Suprapubic skin (tissue), 4 donors: ENCODE measurements around the gene SDC4. TPM values are rescaled to one million over a fixed set of nuclear protein-coding genes. Genes with fewer than 3 reads are reported as not detected.

ENCODE experiments used
- DNase-seq, 2 donors: peaks; one replicate each; pipeline ENCODE4 v3.0.0-alpha.2; 2019; ENCODE audit warnings: low spot score in 2 of 2
- H3K27ac ChIP-seq: fragments of 200-600 bp; sonication (generic); one replicate; pipeline ENCODE4 v1.5.1; 2019
- H3K27me3 ChIP-seq: fragments of 200-600 bp; sonication (generic); one replicate; pipeline ENCODE4 v1.5.1; 2019
- H3K36me3 ChIP-seq: fragments of 200-600 bp; sonication (generic); one replicate; pipeline ENCODE4 v1.5.1; 2019
- H3K4me1 ChIP-seq: fragments of 200-600 bp; sonication (generic); one replicate; pipeline ENCODE4 v1.5.1; 2019
- H3K4me3 ChIP-seq: fragments of 200-600 bp; sonication (generic); one replicate; pipeline ENCODE4 v1.5.1; 2019; ENCODE audit warnings: mild to moderate bottlenecking
- H3K9me3 ChIP-seq: fragments of 200-600 bp; sonication (generic); one replicate; pipeline ENCODE4 v1.5.1; 2019
- CTCF ChIP-seq, 2 donors: fragments of 200-600 bp in 1 of 2; fragments of 450-650 bp in 1 of 2; sonication (generic) in 1 of 2; IDR thresholded peaks; one replicate each; pipeline ENCODE4 v1.5.1; 2016 to 2019; ENCODE audit warnings: antibody characterized with exemption in 2 of 2, mild to moderate bottlenecking in 1 of 2, moderate library complexity in 1 of 2
- EP300 ChIP-seq: sonication (generic); formaldehyde crosslinking; IDR thresholded peaks from one replicate; pipeline ENCODE4 v1.6.1; 2017; ENCODE audit warnings: antibody characterized with exemption
- POLR2A ChIP-seq, 2 donors: fragments of 450-650 bp; IDR thresholded peaks; one replicate each; pipeline ENCODE4 v1.6.1; 2017; ENCODE audit warnings: antibody characterized with exemption in 2 of 2, mild to moderate bottlenecking in 2 of 2, moderate library complexity in 2 of 2
- POLR2AphosphoS5 ChIP-seq, 3 donors: sonication (generic); formaldehyde crosslinking; IDR thresholded peaks; one replicate each; pipeline ENCODE4 v1.6.1; 2017; ENCODE audit warnings: antibody characterized with exemption in 3 of 3
- WGBS: methylation state at CpG from one replicate; pipeline ENCODE4 v1.1.5; 2018; 5-methylcytosine and 5-hydroxymethylcytosine counted together
- total RNA-seq, 4 donors: library from RNA; depleted of rRNA; stranded (reverse); fragments of >200 nt; gene quantifications; one replicate each; pipeline ENCODE4 v1.1.0, GENCODE V29; 2016

The SDC4 gene
- total RNA-seq, result 100 to 1,000 TPM; 156 to 255 (median 216) TPM

- WGBS, result 2% methylated on average over 6 of the region's 77 CpGs
- peaks cover 49% of the 10 kb centered on the region for H3K4me1 ChIP-seq
- peak within 1 kb of the TSS; percentile 94 for H3K27ac ChIP-seq
- H3K36me3 ChIP-seq, result no peaks in the 10 kb centered on the region
- DNase-seq, result peak; percentile 83 to 84
- H3K9me3 ChIP-seq, result no peaks in the 10 kb centered on the region
- H3K27me3 ChIP-seq, result no peaks in the 10 kb centered on the region
- TF ChIP-seq POLR2A (IDR thresholded peaks at IDR 0.05) (peak; percentile 76 to 87), EP300 (no peak), CTCF (IDR thresholded peaks at IDR 0.05) (no peak), POLR2AphosphoS5 (IDR thresholded peaks at IDR 0.05) (peak; percentile 88 to 90 (median 89))
- H3K4me3 ChIP-seq, result peak within 1 kb of the TSS; percentile 75
Observed at GRCh38 chr20:45347936-45348778, at the start of gene SDC4. Gene SDC4, minus strand, starts transcription at chr20:45348424. Its CDS starts 40 bp downstream, at chr20:45348384.

GRCh38 chr20:45395114-45395415 is 46.8 kb upstream of the SDC4 start:
- Histone ChIP-seq H3K36me3 (peaks cover 4% of the 10 kb centered on the region), H3K4me1 (no peaks in the 10 kb centered on the region), H3K27me3 (no peaks in the 10 kb centered on the region), H3K4me3 (no peak overlapping the region), H3K27ac (no peak overlapping the region), H3K9me3 (no peaks in the 10 kb centered on the region)
- no peak for DNase-seq
- 91% methylated on average over 4 of the region's 7 CpGs for WGBS
- TF ChIP-seq EP300 (no peak), POLR2A (IDR thresholded peaks at IDR 0.05) (no peak), CTCF (IDR thresholded peaks at IDR 0.05) (no peak), POLR2AphosphoS5 (IDR thresholded peaks at IDR 0.05) (no peak)

- no peak overlapping the region for H3K4me3 ChIP-seq
- H3K27me3 ChIP-seq, result no peaks in the 10 kb centered on the region
- no peak for DNase-seq
- no peaks in the 10 kb centered on the region for H3K4me1 ChIP-seq
- H3K27ac ChIP-seq, result no peak overlapping the region
- no peaks in the 10 kb centered on the region for H3K9me3 ChIP-seq
- TF ChIP-seq POLR2AphosphoS5 (IDR thresholded peaks at IDR 0.05) (no peak), CTCF (IDR thresholded peaks at IDR 0.05) (no peak), EP300 (no peak), POLR2A (IDR thresholded peaks at IDR 0.05) (no peak)
- 91% methylated on average over 17 of the region's 21 CpGs for WGBS
- peaks cover 4% of the 10 kb centered on the region for H3K36me3 ChIP-seq
Observed at GRCh38 chr20:45394221-45395113, 46.2 kb upstream of the SDC4 start.

- Histone ChIP-seq H3K4me1 (no peaks in the 10 kb centered on the region), H3K27ac (no peak overlapping the region), H3K4me3 (no peak overlapping the region), H3K36me3 (peaks cover 4% of the 10 kb centered on the region), H3K9me3 (no peaks in the 10 kb centered on the region), H3K27me3 (no peaks in the 10 kb centered on the region)
- WGBS, result 88% methylated on average over 3 of the region's 3 CpGs
- no peak for DNase-seq
- no peak for TF ChIP-seq POLR2AphosphoS5 (IDR thresholded peaks at IDR 0.05)
- no peak for TF ChIP-seq CTCF (IDR thresholded peaks at IDR 0.05)
- no peak for TF ChIP-seq POLR2A (IDR thresholded peaks at IDR 0.05)
- no peak for TF ChIP-seq EP300
Observed at GRCh38 chr20:45392733-45393132, 44.5 kb upstream of the SDC4 start.

- H3K9me3 ChIP-seq, result no peaks in the 10 kb centered on the region
- no peaks in the 10 kb centered on the region for H3K27me3 ChIP-seq
- TF ChIP-seq POLR2A (IDR thresholded peaks at IDR 0.05) (no peak), POLR2AphosphoS5 (IDR thresholded peaks at IDR 0.05) (no peak), EP300 (no peak), CTCF (IDR thresholded peaks at IDR 0.05) (no peak)
- no peak overlapping the region for H3K4me3 ChIP-seq
- H3K27ac ChIP-seq, result no peak overlapping the region
- peaks cover 4% of the 10 kb centered on the region for H3K36me3 ChIP-seq
- 61% methylated on average over 2 of the region's 2 CpGs for WGBS
- DNase-seq, result no peak
- no peaks in the 10 kb centered on the region for H3K4me1 ChIP-seq
Observed at GRCh38 chr20:45391559-45391958, 43.3 kb upstream of the SDC4 start.
